Medulla oblongata (tissue), 1 donor: Measurements from ENCODE around the gene TC2N.
"Not testable (repeated sequence)": the region's sequence is repeated elsewhere in the genome, so short reads cannot be mapped to it uniquely, and the experiment has no call there.

ENCODE experiments used
- DNase-seq: peaks from one replicate; pipeline ENCODE4 v3.0.0-alpha.2; 2015; ENCODE audit errors: extremely low spot score

The TC2N gene

GRCh38 chr14:91835197-91835919, 32.0 kb downstream of the TC2N start:
- DNase-seq: no peak

- no peak for DNase-seq
These were observed 32.8 kb downstream of the TC2N start for GRCh38 chr14:91834571-91834970.

GRCh38 chr14:91831337-91831736, 36.0 kb downstream of the TC2N start:
- DNase-seq: no peak

- peak; percentile 44 for DNase-seq
These were observed 36.6 kb downstream of the TC2N start for GRCh38 chr14:91830777-91831176.

- DNase-seq: no peak
These were observed 37.8 kb downstream of the TC2N start for GRCh38 chr14:91829511-91829910.

GRCh38 chr14:91827746-91828145, 39.6 kb downstream of the TC2N start:
- DNase-seq: no peak

- no peak for DNase-seq
These were observed 49.6 kb downstream of the TC2N start for GRCh38 chr14:91817566-91818325.

GRCh38 chr14:91814317-91814716, 53.0 kb downstream of the TC2N start:
- DNase-seq: no peak

GRCh38 chr14:91810699-91811098, 56.6 kb downstream of the TC2N start:
- DNase-seq: no peak

- no peak for DNase-seq
These were observed 60.6 kb downstream of the TC2N start for GRCh38 chr14:91806716-91807115.

- not testable (repeated sequence) for DNase-seq
These were observed 61.2 kb downstream of the TC2N start for GRCh38 chr14:91806094-91806493.

- DNase-seq: no peak
These were observed 61.7 kb downstream of the TC2N start for GRCh38 chr14:91805659-91806058.

- DNase-seq: no peak
These were observed 66.0 kb downstream of the TC2N start for GRCh38 chr14:91801358-91801757.

- DNase-seq: no peak
These were observed 70.6 kb downstream of the TC2N start for GRCh38 chr14:91796617-91797347.

- DNase-seq: no peak
These were observed 73.6 kb downstream of the TC2N start for GRCh38 chr14:91793704-91794103.

GRCh38 chr14:91786188-91786587, 81.1 kb downstream of the TC2N start:
- no peak for DNase-seq

GRCh38 chr14:91780452-91780851, 86.9 kb downstream of the TC2N start:
- DNase-seq: no peak

- no peak for DNase-seq
These were observed 89.1 kb downstream of the TC2N start for GRCh38 chr14:91778217-91778616.

- no peak for DNase-seq
These were observed 92.9 kb downstream of the TC2N start for GRCh38 chr14:91774140-91775096.

- no peak for DNase-seq
These were observed 97.2 kb downstream of the TC2N start for GRCh38 chr14:91770185-91770584.

- DNase-seq: no peak
These were observed 111.6 kb downstream of the TC2N start for GRCh38 chr14:91755570-91756295.
